Keratinocyte (primary cell): Measurements from ENCODE around the gene GCKR. TPM values are rescaled to one million over a fixed set of nuclear protein-coding genes. Genes with fewer than 3 reads are reported as not detected.

Source experiments
- DNase-seq: peaks from one replicate; pipeline ENCODE4 v3.0.0-alpha.2; 2011; ENCODE audit warnings: low read depth, missing footprints, low spot score
- FAIRE-seq: peaks from 2 replicates; lab custom pipeline; 2011; peaks lifted over from hg19 to GRCh38; lab: Jason Lieb, UNC
- H2AFZ ChIP-seq: 2 replicates; pipeline ENCODE4 v1.6.0; 2012; ENCODE audit warnings: low read length, control low read depth, inconsistent platforms; ENCODE audit not compliant: control insufficient read depth
- H3K27ac ChIP-seq: 2 replicates; pipeline ENCODE4 v1.5.1; 2011; ENCODE audit warnings: low read length; ENCODE audit not compliant: control insufficient read depth, insufficient read depth
- H3K27me3 ChIP-seq: 3 replicates; pipeline ENCODE4 v1.6.0; 2011; ENCODE audit warnings: low read length; ENCODE audit not compliant: control insufficient read depth, insufficient read depth; ENCODE audit errors: extremely low read depth
- H3K36me3 ChIP-seq, 2 experiments: 2 replicates in 1 of 2; 3 replicates in 1 of 2; pipeline ENCODE4 v1.5.1; 2011; ENCODE audit warnings: low read length in 2 of 2, mild to moderate bottlenecking in 1 of 2; ENCODE audit not compliant: control insufficient read depth in 2 of 2, insufficient read depth in 2 of 2; ENCODE audit errors: extremely low read depth in 1 of 2
- H3K4me1 ChIP-seq: 3 replicates; pipeline ENCODE4 v1.5.1; 2011; ENCODE audit warnings: low read length; ENCODE audit not compliant: control insufficient read depth, insufficient read depth; ENCODE audit errors: extremely low read depth
- H3K4me2 ChIP-seq: 3 replicates; pipeline ENCODE4 v1.6.0; 2011; ENCODE audit warnings: low read depth, low read length; ENCODE audit not compliant: control insufficient read depth, insufficient read depth; ENCODE audit errors: extremely low read depth
- H3K4me3 ChIP-seq, 3 experiments: fragments of 200-600 bp in 1 of 3; sonication (generic) in 1 of 3; 2 replicates in 2 of 3; 3 replicates in 1 of 3; pipeline ENCODE4 v1.5.1; 2011 to 2016; ENCODE audit warnings: low read length in 3 of 3, mild to moderate bottlenecking in 3 of 3, control low read depth in 2 of 3, inconsistent platforms in 1 of 3, low read depth in 1 of 3, mixed read lengths in 1 of 3, mixed run types in 1 of 3, moderate library complexity in 1 of 3; ENCODE audit not compliant: control insufficient read depth in 2 of 3, insufficient read depth in 2 of 3; ENCODE audit errors: extremely low read depth in 1 of 3
- H3K79me2 ChIP-seq: 2 replicates; pipeline ENCODE4 v1.6.0; 2012; ENCODE audit warnings: low read length; ENCODE audit not compliant: control insufficient read depth, insufficient read depth
- H3K9ac ChIP-seq: 3 replicates; pipeline ENCODE4 v1.6.0; 2011; ENCODE audit warnings: low read length; ENCODE audit not compliant: control insufficient read depth, insufficient read depth; ENCODE audit errors: extremely low read depth
- H3K9me1 ChIP-seq: 3 replicates; pipeline ENCODE4 v1.6.0; 2011; ENCODE audit warnings: low read length; ENCODE audit not compliant: control insufficient read depth, insufficient read depth; ENCODE audit errors: extremely low read depth
- H3K9me3 ChIP-seq: 2 replicates; pipeline ENCODE4 v1.5.1; 2012; ENCODE audit warnings: low read depth, low read length; ENCODE audit not compliant: control insufficient read depth
- H4K20me1 ChIP-seq: 3 replicates; pipeline ENCODE4 v1.6.0; 2011; ENCODE audit warnings: low read length; ENCODE audit not compliant: control insufficient read depth, insufficient read depth; ENCODE audit errors: extremely low read depth
- CTCF ChIP-seq, 3 experiments: IDR thresholded peaks in 1 of 3; conservative IDR thresholded peaks in 1 of 3; optimal IDR thresholded peaks in 1 of 3; 2 replicates in 2 of 3; 3 replicates in 1 of 3; pipeline versions ENCODE3 to v1.5.1; 2011; ENCODE audit warnings: low read length in 3 of 3, mild to moderate bottlenecking in 3 of 3, moderate library complexity in 2 of 3, control low read depth in 1 of 3, inconsistent platforms in 1 of 3; ENCODE audit not compliant: insufficient read depth in 2 of 3; ENCODE audit errors: extremely low read depth in 1 of 3
- EZH2 ChIP-seq: IDR thresholded peaks from one replicate; pipeline ENCODE4 v1.6.1; 2012; ENCODE audit warnings: inconsistent platforms, mild to moderate bottlenecking, low read length, moderate library complexity
- dilution Hi-C: fragments of 300-500 bp; cut with MboI; formaldehyde crosslinking; loops from one replicate; pipeline ENCODE4 v1.7.0; 2020; ENCODE audit warnings: low sequenced_read_pairs; ENCODE audit not compliant: extremely low pct_ligation_motif_present
- polyA plus RNA-seq, 5 experiments: library from polyadenylated mRNA; depleted of rRNA in 3 of 5; stranded (reverse) in 3 of 5; stranded (forward) in 1 of 5; unstranded in 1 of 5; fragments of >200 nt; gene quantifications; 1 replicate in 1 of 5; 2 replicates in 3 of 5; 3 replicates in 1 of 5; pipeline versions ENCODE4 v1.2.1 to v1.2.3, GENCODE V29; 2011 to 2012; ENCODE audit warnings: missing spikeins in 2 of 5, low read depth in 1 of 5, low replicate concordance in 1 of 5

GCKR gene
- polyA plus RNA-seq, 1 donor (not counting 4 experiments of a cell fraction or from before 2014, with no cell fraction given): 0.18 TPM

- Histone ChIP-seq H3K9me1 (no peaks in the 10 kb centered on the region), H3K9me3 (no peaks in the 10 kb centered on the region), H3K4me3 (no peak overlapping the region), H3K36me3 (peaks cover 7 to 20% of the 10 kb centered on the region in 2 experiments), H3K9ac (no peak overlapping the region), H3K4me2 (no peak overlapping the region), H3K4me1 (peaks cover 7% of the 10 kb centered on the region), H4K20me1 (no peaks in the 10 kb centered on the region), H3K79me2 (no peaks in the 10 kb centered on the region), H2AFZ (no peak overlapping the region), H3K27me3 (no peaks in the 10 kb centered on the region), H3K27ac (no peak overlapping the region)
- TF ChIP-seq EZH2 (no peak), CTCF (optimal IDR thresholded peaks at IDR 0.05 in 1 of 3, IDR thresholded peaks at IDR 0.05 in 1 of 3, conservative IDR thresholded peaks at IDR 0.05 in 1 of 3; ENCODE audit: extremely low read depth in 1 of 3, insufficient read depth in 2 of 3, low read length in 3 of 3) (no peak)
- dilution Hi-C loops: no loop called here
- DNase-seq: no peak
- FAIRE-seq: no peak
Measured at GRCh38 chr2:27451095-27451494, 45.5 kb upstream of the GCKR start.

- H3K79me2 ChIP-seq: no peaks in the 10 kb centered on the region
- no peak overlapping the region for H3K4me2 ChIP-seq
- dilution Hi-C loops: no loop called here
- no peak overlapping the region for H3K27ac ChIP-seq
- H3K4me1 ChIP-seq: peaks cover 3% of the 10 kb centered on the region
- H4K20me1 ChIP-seq: no peaks in the 10 kb centered on the region
- no peaks in the 10 kb centered on the region for H3K9me1 ChIP-seq
- no peak overlapping the region for H3K4me3 ChIP-seq
- TF ChIP-seq EZH2 (no peak), CTCF (optimal IDR thresholded peaks at IDR 0.05 in 1 of 3, IDR thresholded peaks at IDR 0.05 in 1 of 3, conservative IDR thresholded peaks at IDR 0.05 in 1 of 3; ENCODE audit: extremely low read depth in 1 of 3, insufficient read depth in 2 of 3, low read length in 3 of 3) (peak in 1 of 3 experiments; percentile 5)
- peaks cover 11 to 20% of the 10 kb centered on the region in 2 experiments for H3K36me3 ChIP-seq
- no peaks in the 10 kb centered on the region for H3K27me3 ChIP-seq
- FAIRE-seq (no peak), DNase-seq (no peak)
- H3K9ac ChIP-seq: no peak overlapping the region
- no peaks in the 10 kb centered on the region for H3K9me3 ChIP-seq
- no peak overlapping the region for H2AFZ ChIP-seq
Measured at GRCh38 chr2:27453968-27454367, 42.7 kb upstream of the GCKR start.
